Bronchial epithelial cell (primary cell): ENCODE data around the gene ADCY7. TPM values are rescaled to one million over a fixed set of nuclear protein-coding genes. Genes with fewer than 3 reads are reported as not detected.
"Not testable (repeated sequence)": the region's sequence is repeated elsewhere in the genome, so short reads cannot be mapped to it uniquely, and the experiment has no call there.

Experiments
- DNase-seq: peaks from one replicate; pipeline ENCODE4 v3.0.0-alpha.2; 2010; ENCODE audit warnings: low read depth
- FAIRE-seq: peaks from 2 replicates; lab custom pipeline; 2011; peaks lifted over from hg19 to GRCh38; lab: Jason Lieb, UNC
- H3K27me3 ChIP-seq: 2 replicates; pipeline ENCODE4 v1.5.1; 2011; ENCODE audit warnings: low read length; ENCODE audit not compliant: control insufficient read depth, insufficient read depth
- H3K36me3 ChIP-seq: 2 replicates; pipeline ENCODE4 v1.5.1; 2011; ENCODE audit warnings: low read length; ENCODE audit not compliant: control insufficient read depth, insufficient read depth
- H3K4me3 ChIP-seq: 2 replicates; pipeline ENCODE4 v1.5.1; 2011; ENCODE audit warnings: mild to moderate bottlenecking, low read depth, low read length, control low read depth
- CTCF ChIP-seq: IDR thresholded peaks from 2 replicates; pipeline ENCODE4 v1.5.1; 2011; ENCODE audit warnings: mild to moderate bottlenecking, moderate library complexity, low read length, control low read depth, inconsistent platforms; ENCODE audit not compliant: insufficient read depth, severe bottlenecking
- total RNA-seq: library from RNA; depleted of rRNA; stranded (reverse); fragments of >200 nt; gene quantifications from 2 replicates; pipeline ENCODE4 v1.2.1, GENCODE V29; 2014

Gene ADCY7
- total RNA-seq, 1 donor from 2014 or later = 29.2 TPM

DNA sequence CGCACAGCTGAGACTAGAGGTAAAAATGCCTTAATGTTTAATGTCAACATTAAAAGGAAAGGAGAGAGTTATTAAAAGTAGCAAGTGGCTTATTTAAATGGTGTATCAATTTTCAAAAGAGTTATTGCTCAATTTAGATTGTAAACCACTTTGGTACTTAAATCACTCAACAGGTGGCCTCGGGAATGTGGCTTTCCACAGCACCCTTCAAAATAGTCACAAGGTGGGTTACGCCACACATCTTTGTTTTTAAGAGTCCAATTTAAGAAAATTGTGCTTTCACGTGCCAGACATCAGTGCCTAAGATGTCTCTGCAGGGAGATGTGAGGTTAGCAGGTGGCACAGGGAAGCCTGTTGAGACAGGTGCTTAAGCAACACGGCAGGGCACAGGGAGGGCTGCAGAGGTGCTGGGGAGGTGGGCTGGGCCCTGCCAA, 27.5 kb upstream of the ADCY7 start:
- FAIRE-seq (no peak), DNase-seq (no peak)
- H3K36me3 ChIP-seq = no peaks in the 10 kb centered on the region
- no peaks in the 10 kb centered on the region for H3K27me3 ChIP-seq
- H3K4me3 ChIP-seq = no peak overlapping the region
- no peak for TF ChIP-seq CTCF

- not testable (repeated sequence) for FAIRE-seq, H3K27me3 ChIP-seq, H3K36me3 ChIP-seq, DNase-seq, H3K4me3 ChIP-seq
Observed at GRCh38 chr16:50243024-50243423, 23.3 kb upstream of the ADCY7 start.

DNA sequence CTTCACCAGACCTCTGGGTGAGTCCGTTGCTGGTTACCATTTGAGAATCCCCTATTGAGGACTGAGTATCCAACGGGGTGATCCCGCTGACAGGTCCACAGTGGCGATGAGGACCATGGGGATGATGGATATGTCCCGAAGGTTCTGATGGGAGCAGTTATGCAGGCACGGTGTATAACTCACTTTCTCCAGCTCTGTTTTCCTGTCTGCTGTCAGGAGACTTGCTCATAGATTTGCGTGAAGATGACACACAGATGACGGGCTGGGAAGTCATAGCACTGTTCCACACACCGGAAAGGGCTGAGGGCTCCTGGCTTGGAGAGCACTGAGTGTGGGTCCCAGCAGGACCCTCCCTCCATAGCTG, 22.2 kb upstream of the ADCY7 start:
- Histone ChIP-seq H3K4me3 (no peak overlapping the region), H3K36me3 (no peaks in the 10 kb centered on the region), H3K27me3 (no peaks in the 10 kb centered on the region)
- DNase-seq (peak; percentile 62), FAIRE-seq (peak; percentile 77)
- no peak for TF ChIP-seq CTCF

- DNase-seq = peak; percentile 11
- no peak for TF ChIP-seq CTCF
- no peak for FAIRE-seq
- Histone ChIP-seq H3K36me3 (no peaks in the 10 kb centered on the region), H3K27me3 (no peaks in the 10 kb centered on the region), H3K4me3 (peak overlapping the region; percentile 65)
Observed at GRCh38 chr16:50244504-50245416, 21.6 kb upstream of the ADCY7 start.

- Histone ChIP-seq H3K4me3 (peak overlapping the region; percentile 65), H3K27me3 (no peaks in the 10 kb centered on the region), H3K36me3 (no peaks in the 10 kb centered on the region)
- no peak for FAIRE-seq
- TF ChIP-seq CTCF = no peak
- peak; percentile 91 for DNase-seq
Observed at GRCh38 chr16:50245417-50246298, 20.7 kb upstream of the ADCY7 start.
